ENCODE results near the gene ITGA2B.
A peak's percentile ranks its signal among the peaks of the same experiment; 100 is the strongest.
"Not testable (repeated sequence)": the region's sequence is repeated elsewhere in the genome, so short reads cannot be mapped to it uniquely, and the experiment has no call there.

Gene ITGA2B

GRCh38 chr17:44390250-44390870, 911 bp upstream of the ITGA2B start:
- no peak for DNase-seq

- no peak for DNase-seq
Observed at GRCh38 chr17:44389723-44390202, 314 bp upstream of the ITGA2B start.

- no peak for DNase-seq
Observed at GRCh38 chr17:44387804-44388203, 1.6 kb downstream of the ITGA2B start.

GRCh38 chr17:44386182-44386525, 3.3 kb downstream of the ITGA2B start:
- no peak for DNase-seq

- peak; percentile 75 for DNase-seq
Observed at GRCh38 chr17:44385287-44386181, 3.9 kb downstream of the ITGA2B start.

- DNase-seq: no peak
Observed at GRCh38 chr17:44384823-44385286, 4.6 kb downstream of the ITGA2B start.

- DNase-seq: no peak
Observed at GRCh38 chr17:44384281-44384822, 5.1 kb downstream of the ITGA2B start.

GRCh38 chr17:44383861-44384260, 5.6 kb downstream of the ITGA2B start:
- no peak for DNase-seq

- no peak for DNase-seq
Observed at GRCh38 chr17:44383363-44383762, 6.1 kb downstream of the ITGA2B start.

GRCh38 chr17:44382917-44383316, 6.5 kb downstream of the ITGA2B start:
- DNase-seq: no peak

- no peak for DNase-seq
Observed at GRCh38 chr17:44381810-44382305, 7.6 kb downstream of the ITGA2B start.

GRCh38 chr17:44380767-44381166, 8.7 kb downstream of the ITGA2B start:
- no peak for DNase-seq

- no peak for DNase-seq
Observed at GRCh38 chr17:44379887-44380286, 9.6 kb downstream of the ITGA2B start.

- DNase-seq: no peak
Observed at GRCh38 chr17:44378171-44378705, 11.2 kb downstream of the ITGA2B start.

- DNase-seq: no peak
Observed at GRCh38 chr17:44376779-44377178, 12.7 kb downstream of the ITGA2B start.

- no peak for DNase-seq
Observed at GRCh38 chr17:44376124-44376523, 13.3 kb downstream of the ITGA2B start.

GRCh38 chr17:44375196-44376017, 14.0 kb downstream of the ITGA2B start:
- no peak for DNase-seq

- DNase-seq: no peak
Observed at GRCh38 chr17:44374306-44375195, 14.9 kb downstream of the ITGA2B start.

- no peak for DNase-seq
Observed at GRCh38 chr17:44372036-44372435, 17.4 kb downstream of the ITGA2B start.

GRCh38 chr17:44369414-44370023, 19.9 kb downstream of the ITGA2B start:
- DNase-seq: not testable (repeated sequence)
